ENCODE results near the gene PPFIA4.

GRCh38 chr1:203045821-203046594 lies 19.7 kb downstream of the PPFIA4 start:
- no peak for TF ChIP-seq EZH2phosphoT487 (IDR thresholded peaks at IDR 0.05; ENCODE audit: borderline replicate concordance)
- no peak for TF ChIP-seq CEBPB (IDR thresholded peaks at IDR 0.05; ENCODE audit: low read depth)
- TF ChIP-seq REST (IDR thresholded peaks at IDR 0.05; ENCODE audit: low read depth): no peak
- TF ChIP-seq YY1 (IDR thresholded peaks at IDR 0.05; ENCODE audit: extremely low read depth, insufficient replicate concordance, low read depth, low read length): no peak
- no peak for TF ChIP-seq MAX (IDR thresholded peaks at IDR 0.05)
- TF ChIP-seq POLR2A (IDR thresholded peaks at IDR 0.05; ENCODE audit: borderline replicate concordance, extremely low read depth, insufficient read depth, insufficient read length): no peak
- no peak for TF ChIP-seq FOSL1 (IDR thresholded peaks at IDR 0.05; ENCODE audit: low read depth)

Data from HCT116 (cell line).